AG04450 (cell line): ENCODE data around the gene ADCY4. TPM values are rescaled to one million over a fixed set of nuclear protein-coding genes. Genes with fewer than 3 reads are reported as not detected.
A peak's percentile ranks its signal among the peaks of the same experiment; 100 is the strongest.

Source experiments
- CTCF ChIA-PET: fragments of 300-600, 350-600 bp; formaldehyde crosslinking; extraction: SDS; loops from one replicate; lab custom pipeline; 2022; ENCODE audit warnings: antibody characterized with exemption, inconsistent platforms; lab: Charles Lee
- POLR2A ChIA-PET: fragments of 350-600 bp; formaldehyde crosslinking; extraction: SDS; loops from one replicate; lab custom pipeline; 2021; ENCODE audit warnings: antibody characterized with exemption, inconsistent platforms; lab: Yijun Ruan, JAX
- DNase-seq: peaks from one replicate; pipeline ENCODE4 v3.0.0-alpha.2; 2011; ENCODE audit warnings: low read depth, low spot score
- H3K27ac ChIP-seq: one replicate; pipeline ENCODE4 v1.5.1; 2012; ENCODE audit warnings: low read depth, low read length, control low read depth
- H3K27me3 ChIP-seq: one replicate; pipeline ENCODE4 v1.6.0; 2012; ENCODE audit warnings: low read length; ENCODE audit not compliant: control insufficient read depth, insufficient read depth
- H3K4me3 ChIP-seq: 2 replicates; pipeline ENCODE4 v1.5.1; 2011; ENCODE audit warnings: mild to moderate bottlenecking, low read depth, low read length, control low read depth
- H3K9me3 ChIP-seq: 2 replicates; pipeline ENCODE4 v1.5.1; 2012; ENCODE audit warnings: low read length; ENCODE audit not compliant: control insufficient read depth, insufficient read depth
- CTCF ChIP-seq: IDR thresholded peaks from 2 replicates; pipeline ENCODE4 v1.5.1; 2011; ENCODE audit warnings: low read depth, low read length, control low read depth, inconsistent platforms
- polyA plus RNA-seq: library from polyadenylated mRNA; depleted of rRNA; stranded (reverse); fragments of >200 nt; gene quantifications from 2 replicates; pipeline ENCODE4 v1.2.3, GENCODE V29; 2011

The ADCY4 gene
- polyA plus RNA-seq, 1 experiment, result 0.04 TPM

- DNase-seq, result no peak
- Histone ChIP-seq H3K9me3 (no peaks in the 10 kb centered on the region; the same call in 1 of the 2 replicates), H3K27ac (no peak overlapping the region), H3K27me3 (no peaks in the 10 kb centered on the region), H3K4me3 (no peak overlapping the region)
- POLR2A ChIA-PET, result no interaction called here
- no peak for TF ChIP-seq CTCF
- CTCF ChIA-PET, result interaction anchor here (0.7 to 6.4 kb wide), 6 partner anchors 37 to 66 kb away, joined by 3 to 33 read pairs (median 6); partner anchors contain the start of gene CIDEB
These were observed 35.2 kb upstream of the ADCY4 start for GRCh38 chr14:24369907-24370687.

GRCh38 chr14:24369463-24369862 is 34.6 kb upstream of the ADCY4 start:
- H3K27me3 ChIP-seq, result no peaks in the 10 kb centered on the region
- ChIA-PET CTCF (interaction anchor here (1.8 to 6.4 kb wide), 3 partner anchors 37 to 62 kb away, joined by 4 to 33 read pairs (median 19); partner anchors contain the start of gene CIDEB), POLR2A (no interaction called here)
- DNase-seq, result no peak
- peak overlapping the region; percentile 90 for H3K4me3 ChIP-seq
- peak overlapping the region; percentile 52 for H3K27ac ChIP-seq
- TF ChIP-seq CTCF, result no peak
- H3K9me3 ChIP-seq, result no peaks in the 10 kb centered on the region; the same call in 1 of the 2 replicates

GRCh38 chr14:24368562-24369252 is 33.8 kb upstream of the ADCY4 start:
- ChIA-PET POLR2A (interaction anchor here (0.9 kb wide), 1 partner anchor 63 kb away, joined by 3 read pairs; no protein-coding TSS in a partner anchor), CTCF (interaction anchor here (1.4 to 6.4 kb wide), 2 partner anchors 35 to 63 kb away, joined by 5 to 33 read pairs; no protein-coding TSS in a partner anchor)
- Histone ChIP-seq H3K27me3 (no peaks in the 10 kb centered on the region), H3K9me3 (no peaks in the 10 kb centered on the region; the same call in 1 of the 2 replicates), H3K27ac (peak overlapping the region; percentile 78), H3K4me3 (peak overlapping the region; percentile 90)
- TF ChIP-seq CTCF, result peak; percentile 4; the same call in 1 of the 2 replicates
- DNase-seq, result no peak

GRCh38 chr14:24368212-24368561 is 33.3 kb upstream of the ADCY4 start:
- Histone ChIP-seq H3K27me3 (no peaks in the 10 kb centered on the region), H3K9me3 (no peaks in the 10 kb centered on the region; the same call in 1 of the 2 replicates), H3K27ac (peak overlapping the region; percentile 78), H3K4me3 (peak overlapping the region; percentile 90)
- ChIA-PET CTCF (interaction anchor here (1.4 to 6.4 kb wide), 2 partner anchors 35 to 63 kb away, joined by 5 to 33 read pairs; no protein-coding TSS in a partner anchor), POLR2A (interaction anchor here (0.9 kb wide), 1 partner anchor 63 kb away, joined by 3 read pairs; no protein-coding TSS in a partner anchor)
- no peak for TF ChIP-seq CTCF
- DNase-seq, result no peak
